Activated CD8-positive, alpha-beta T cell treated with anti-CD3 and anti-CD28 coated beads for 36 hours (primary cell): ENCODE results near the gene HFM1. TPM values are rescaled to one million over a fixed set of nuclear protein-coding genes. Genes with fewer than 3 reads are reported as not detected.
"Not testable (repeated sequence)": the region's sequence is repeated elsewhere in the genome, so short reads cannot be mapped to it uniquely, and the experiment has no call there.

ENCODE experiments used
- ATAC-seq: fragments of 200-7000 bp; cut with Tn5 transposase; one replicate; pipeline ENCODE4 v1.10.0; 2021; ENCODE audit warnings: mild to moderate bottlenecking, moderate library complexity
- CTCF ChIA-PET: fragments of 350-600 bp; sonication (Branson Sonifier 250); formaldehyde crosslinking; loops from one replicate; lab custom pipeline; 2021; ENCODE audit warnings: antibody characterized with exemption; lab: Charles Lee
- POLR2A ChIA-PET: fragments of 350-600 bp; sonication (Branson Sonifier 250); formaldehyde crosslinking; loops from one replicate; lab custom pipeline; 2021; ENCODE audit warnings: antibody characterized with exemption; lab: Charles Lee
- DNase-seq: peaks from one replicate; pipeline ENCODE4 v3.0.0-alpha.2; 2020
- H3K27ac Mint-ChIP-seq: one replicate; pipeline ENCODE4 v1.8.0; 2021; ENCODE audit warnings: mild to moderate bottlenecking, mixed read lengths
- H3K27me3 Mint-ChIP-seq: one replicate; pipeline ENCODE4 v1.8.0; 2021; ENCODE audit warnings: mixed read lengths
- H3K36me3 Mint-ChIP-seq: one replicate; pipeline ENCODE4 v1.8.0; 2021; ENCODE audit warnings: low read depth, mixed read lengths
- H3K4me1 Mint-ChIP-seq: one replicate; pipeline ENCODE4 v1.8.0; 2021; ENCODE audit warnings: low read depth, mixed read lengths
- H3K4me3 Mint-ChIP-seq: one replicate; pipeline ENCODE4 v1.8.0; 2021; ENCODE audit warnings: mild to moderate bottlenecking, moderate library complexity, mixed read lengths
- H3K9me3 Mint-ChIP-seq: one replicate; pipeline ENCODE4 v1.8.0; 2021; ENCODE audit warnings: mixed read lengths
- CTCF ChIP-seq: fragments of 200-600 bp; IDR thresholded peaks from one replicate; pipeline ENCODE4 v1.8.0; 2022; ENCODE audit warnings: antibody characterized with exemption, mild to moderate bottlenecking
- intact Hi-C: fragments of 100-400 bp; cut with micrococcal nuclease; formaldehyde crosslinking; loops from one replicate; pipeline ENCODE4 v1.10.0; 2022
- total RNA-seq, 2 experiments: library from RNA; stranded (reverse); gene quantifications; one replicate each; pipeline ENCODE4 v1.2.3, GENCODE V29; 2021

The HFM1 gene
- total RNA-seq, 2 experiments from 2014 or later = 0.47 TPM; not detected in 1

- no peak for TF ChIP-seq CTCF
- Mint-ChIP-seq H3K27me3 (peaks cover 10% of the 10 kb centered on the region), H3K9me3 (peaks cover 10% of the 10 kb centered on the region), H3K4me1 (no peaks in the 10 kb centered on the region), H3K4me3 (no peak overlapping the region), H3K27ac (no peak overlapping the region), H3K36me3 (no peaks in the 10 kb centered on the region)
- DNase-seq (no peak), ATAC-seq (no peak)
- CTCF ChIA-PET = no interaction called here
- POLR2A ChIA-PET = no interaction called here
- intact Hi-C loops = no loop called here
Observed at GRCh38 chr1:91311672-91312071, 93.0 kb downstream of the HFM1 start.

DNA sequence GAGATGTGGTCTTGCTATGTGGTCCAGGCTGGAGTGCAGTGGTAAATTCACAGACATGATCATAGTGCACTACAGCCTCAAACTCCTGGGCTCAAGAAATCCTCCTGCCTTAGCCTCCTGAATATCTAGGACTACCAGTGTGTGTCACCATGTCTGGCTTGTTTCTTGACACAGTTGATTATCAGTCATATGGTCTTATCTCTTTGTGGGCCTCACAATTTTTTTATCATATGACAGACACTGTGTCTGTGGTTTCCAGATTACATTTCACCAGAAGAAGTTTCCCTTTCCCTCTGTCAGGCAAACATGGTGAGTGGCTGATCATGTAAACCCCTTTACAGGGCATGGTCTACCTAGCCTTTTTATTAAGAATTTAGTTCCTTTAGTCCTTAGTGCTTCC, 96.1 kb downstream of the HFM1 start:
- intact Hi-C loops = no loop called here
- ATAC-seq = no peak
- no peak overlapping the region for H3K4me3 Mint-ChIP-seq
- H3K27ac Mint-ChIP-seq = no peak overlapping the region
- H3K4me1 Mint-ChIP-seq = no peaks in the 10 kb centered on the region
- H3K9me3 Mint-ChIP-seq = peaks cover 10% of the 10 kb centered on the region
- DNase-seq = no peak
- no peak for TF ChIP-seq CTCF
- no peaks in the 10 kb centered on the region for H3K36me3 Mint-ChIP-seq
- peaks cover 10% of the 10 kb centered on the region for H3K27me3 Mint-ChIP-seq
- ChIA-PET CTCF (no interaction called here), POLR2A (no interaction called here)

GRCh38 chr1:91307784-91308409, 96.7 kb downstream of the HFM1 start:
- peaks cover 9% of the 10 kb centered on the region for H3K27me3 Mint-ChIP-seq
- no peak overlapping the region for H3K4me3 Mint-ChIP-seq
- H3K4me1 Mint-ChIP-seq = no peaks in the 10 kb centered on the region
- TF ChIP-seq CTCF = no peak
- ChIA-PET CTCF (no interaction called here), POLR2A (no interaction called here)
- intact Hi-C loops = no loop called here
- peaks cover 14% of the 10 kb centered on the region for H3K9me3 Mint-ChIP-seq
- no peak for ATAC-seq
- H3K36me3 Mint-ChIP-seq = no peaks in the 10 kb centered on the region
- DNase-seq = no peak
- H3K27ac Mint-ChIP-seq = no peak overlapping the region

GRCh38 chr1:91303165-91303564, 101.5 kb downstream of the HFM1 start:
- TF ChIP-seq CTCF = no peak
- Mint-ChIP-seq H3K27me3 (no peaks in the 10 kb centered on the region), H3K36me3 (no peaks in the 10 kb centered on the region), H3K4me3 (no peak overlapping the region), H3K9me3 (peaks cover 9% of the 10 kb centered on the region), H3K27ac (no peak overlapping the region), H3K4me1 (no peaks in the 10 kb centered on the region)
- DNase-seq (no peak), ATAC-seq (no peak)
- intact Hi-C loops = no loop called here
- CTCF ChIA-PET = no interaction called here
- POLR2A ChIA-PET = no interaction called here

- ATAC-seq, H3K27ac Mint-ChIP-seq, H3K9me3 Mint-ChIP-seq, CTCF ChIA-PET, POLR2A ChIA-PET, H3K27me3 Mint-ChIP-seq, DNase-seq, intact Hi-C loops, H3K4me1 Mint-ChIP-seq, H3K36me3 Mint-ChIP-seq, H3K4me3 Mint-ChIP-seq: not testable (repeated sequence)
Observed at GRCh38 chr1:91288843-91289553, 115.6 kb downstream of the HFM1 start.

DNA sequence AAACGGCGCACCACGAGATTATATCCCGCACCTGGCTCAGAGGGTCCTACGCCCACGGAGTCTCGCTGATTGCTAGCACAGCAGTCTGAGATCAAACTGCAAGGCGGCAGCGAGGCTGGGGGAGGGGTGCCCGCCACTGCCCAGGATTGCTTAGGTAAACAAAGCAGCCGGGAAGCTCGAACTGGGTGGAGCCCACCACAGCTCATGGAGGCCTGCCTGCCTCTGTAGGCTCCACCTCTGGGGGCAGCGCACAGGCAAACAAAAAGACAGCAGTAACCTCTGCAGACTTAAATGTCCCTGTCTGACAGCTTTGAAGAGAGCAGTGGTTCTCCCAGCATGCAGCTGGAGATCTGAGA, 117.7 kb downstream of the HFM1 start:
- H3K4me1 Mint-ChIP-seq, H3K9me3 Mint-ChIP-seq, H3K27ac Mint-ChIP-seq, POLR2A ChIA-PET, ATAC-seq, H3K27me3 Mint-ChIP-seq, H3K4me3 Mint-ChIP-seq, intact Hi-C loops, H3K36me3 Mint-ChIP-seq, DNase-seq, CTCF ChIA-PET: not testable (repeated sequence)

DNA sequence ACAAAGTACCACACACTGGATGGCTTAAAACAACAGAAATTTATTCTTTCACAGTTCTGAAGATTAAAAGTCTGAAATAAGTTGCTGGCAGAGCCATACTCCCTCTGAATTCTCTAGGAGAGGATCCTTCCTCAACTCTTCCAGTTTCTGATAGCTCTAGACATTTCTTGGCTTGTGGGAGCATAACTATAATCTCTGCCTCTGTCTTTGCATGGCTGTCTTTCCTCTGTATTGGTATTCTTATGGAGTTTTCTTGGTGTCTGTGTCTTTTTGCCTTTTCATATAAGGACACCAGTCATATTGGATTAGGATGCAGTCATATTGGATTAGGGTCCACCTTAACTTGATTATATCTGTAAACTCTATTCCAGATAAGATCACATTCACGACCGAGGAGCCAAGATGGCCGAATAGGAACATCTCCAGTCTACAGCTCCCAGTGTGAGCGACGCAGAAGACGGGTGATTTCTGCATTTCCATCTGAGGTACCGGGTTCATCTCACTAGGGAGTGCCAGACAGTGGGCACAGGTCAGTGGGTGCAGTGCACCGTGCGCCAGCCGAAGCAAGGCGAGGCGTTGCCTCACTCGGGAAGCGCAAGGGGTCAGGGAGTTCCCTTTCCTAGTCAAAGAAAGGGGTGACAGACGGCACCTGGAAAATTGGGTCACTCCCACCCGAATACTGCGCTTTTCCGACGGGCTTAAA, 118.2 kb downstream of the HFM1 start:
- H3K27me3 Mint-ChIP-seq = not testable (repeated sequence)
- POLR2A ChIA-PET = interaction anchor here (0.6 kb wide), 1 partner anchor 555 kb away, joined by 3 read pairs; no protein-coding TSS in a partner anchor

More for the DNA sequence above, 118.2 kb downstream of the HFM1 start:
- H3K9me3 Mint-ChIP-seq, intact Hi-C loops, ATAC-seq, DNase-seq, H3K4me3 Mint-ChIP-seq, H3K4me1 Mint-ChIP-seq, H3K27ac Mint-ChIP-seq, CTCF ChIA-PET, H3K36me3 Mint-ChIP-seq: not testable (repeated sequence)
